Measurements from ENCODE around the gene IGF2.
"Not testable (repeated sequence)": the region's sequence is repeated elsewhere in the genome, so short reads cannot be mapped to it uniquely, and the experiment has no call there.

IGF2 gene, protein sequence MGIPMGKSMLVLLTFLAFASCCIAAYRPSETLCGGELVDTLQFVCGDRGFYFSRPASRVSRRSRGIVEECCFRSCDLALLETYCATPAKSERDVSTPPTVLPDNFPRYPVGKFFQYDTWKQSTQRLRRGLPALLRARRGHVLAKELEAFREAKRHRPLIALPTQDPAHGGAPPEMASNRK

DNA sequence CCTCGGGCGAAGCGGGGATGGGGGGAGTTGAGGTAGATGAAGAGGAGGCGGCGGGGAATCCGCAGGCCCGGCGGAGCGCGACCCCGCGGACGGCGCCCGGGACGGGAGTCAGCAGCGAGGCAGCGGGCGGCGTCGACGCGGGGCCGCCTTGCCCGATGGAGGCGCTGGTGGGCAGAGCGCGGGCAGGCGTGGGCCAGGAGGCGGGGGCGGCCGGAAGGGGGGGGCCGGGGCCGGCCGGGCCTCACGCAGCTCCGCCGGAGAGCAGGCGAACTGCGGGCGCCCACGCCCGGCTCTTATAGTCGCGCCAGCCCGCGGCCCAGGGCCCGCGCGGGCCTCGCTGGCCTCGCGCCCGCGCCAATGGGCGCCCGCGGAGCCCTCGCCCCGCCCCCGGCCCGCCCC is at the start of gene IGF2:
Gene IGF2 (minus strand): TSS at position 267 of the 399 bp plus-strand sequence. CDS start 3,866 bp downstream, outside the sequence.
- no peak for DNase-seq (ENCODE audit: low read depth)

DNA sequence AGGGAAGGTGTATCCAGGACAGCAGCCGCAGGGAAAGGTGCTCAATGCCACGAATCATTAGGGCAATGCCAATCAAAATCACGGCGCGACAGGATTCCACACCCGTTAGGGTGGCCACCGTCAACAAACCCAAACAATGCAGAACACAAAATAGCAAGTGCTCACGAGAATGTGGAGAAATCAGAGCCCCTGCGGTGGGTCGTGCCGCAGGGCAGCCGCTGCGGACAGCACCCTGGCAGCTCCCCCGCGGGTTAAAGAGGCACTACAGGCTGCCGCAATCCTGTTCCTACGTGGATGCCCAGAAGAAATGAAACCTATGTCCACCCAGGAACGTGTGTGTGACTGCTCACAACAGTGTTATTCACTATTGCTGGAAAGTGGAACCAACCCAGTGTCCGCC is 49.6 kb upstream of the IGF2 start:
- no peak for DNase-seq (ENCODE audit: low read depth)

DNA sequence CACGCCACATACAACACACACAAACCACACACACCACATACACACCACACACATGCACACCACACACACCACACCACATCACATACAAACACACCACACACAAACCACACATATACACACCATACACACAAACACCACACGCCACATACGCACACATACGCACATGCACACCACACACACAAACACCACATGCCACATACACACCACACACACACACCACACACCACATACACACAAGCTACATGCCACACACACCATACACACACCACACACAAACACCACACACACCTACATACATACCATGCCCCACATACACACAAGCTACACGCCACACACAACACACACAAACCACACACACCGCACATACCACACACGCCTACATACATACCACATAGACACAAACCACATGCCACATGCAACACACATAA is 48.1 kb upstream of the IGF2 start:
- no peak for DNase-seq (ENCODE audit: low read depth)

DNA sequence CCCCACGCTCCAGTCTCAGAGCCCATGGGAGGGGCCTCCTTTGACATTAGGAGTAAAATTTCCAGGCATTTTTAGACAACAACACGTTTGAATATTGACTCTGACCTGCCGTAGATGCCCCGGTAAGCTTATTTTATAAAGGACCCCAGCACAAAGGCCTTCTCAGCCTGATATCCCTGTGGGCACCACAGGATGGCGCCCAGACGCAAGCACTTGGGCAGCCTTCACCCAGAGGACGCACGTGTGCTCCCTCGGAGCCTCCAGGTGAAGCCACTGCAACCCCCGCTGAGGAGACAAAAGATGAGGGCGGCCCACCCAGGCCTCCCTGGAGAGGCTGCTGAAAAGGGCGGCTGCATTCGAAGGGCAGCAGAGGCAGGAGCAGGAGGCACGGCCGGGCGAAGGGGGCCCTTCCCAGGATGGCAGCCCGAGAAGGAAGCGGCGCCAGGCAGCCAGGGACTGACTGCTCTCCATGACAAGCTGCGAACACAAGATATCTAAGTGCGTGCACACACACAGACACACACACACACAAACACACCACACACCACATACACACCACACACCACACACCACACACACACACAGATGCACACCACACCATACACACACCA is 47.6 kb upstream of the IGF2 start:
- peak; percentile 22 for DNase-seq (ENCODE audit: low read depth)

DNA sequence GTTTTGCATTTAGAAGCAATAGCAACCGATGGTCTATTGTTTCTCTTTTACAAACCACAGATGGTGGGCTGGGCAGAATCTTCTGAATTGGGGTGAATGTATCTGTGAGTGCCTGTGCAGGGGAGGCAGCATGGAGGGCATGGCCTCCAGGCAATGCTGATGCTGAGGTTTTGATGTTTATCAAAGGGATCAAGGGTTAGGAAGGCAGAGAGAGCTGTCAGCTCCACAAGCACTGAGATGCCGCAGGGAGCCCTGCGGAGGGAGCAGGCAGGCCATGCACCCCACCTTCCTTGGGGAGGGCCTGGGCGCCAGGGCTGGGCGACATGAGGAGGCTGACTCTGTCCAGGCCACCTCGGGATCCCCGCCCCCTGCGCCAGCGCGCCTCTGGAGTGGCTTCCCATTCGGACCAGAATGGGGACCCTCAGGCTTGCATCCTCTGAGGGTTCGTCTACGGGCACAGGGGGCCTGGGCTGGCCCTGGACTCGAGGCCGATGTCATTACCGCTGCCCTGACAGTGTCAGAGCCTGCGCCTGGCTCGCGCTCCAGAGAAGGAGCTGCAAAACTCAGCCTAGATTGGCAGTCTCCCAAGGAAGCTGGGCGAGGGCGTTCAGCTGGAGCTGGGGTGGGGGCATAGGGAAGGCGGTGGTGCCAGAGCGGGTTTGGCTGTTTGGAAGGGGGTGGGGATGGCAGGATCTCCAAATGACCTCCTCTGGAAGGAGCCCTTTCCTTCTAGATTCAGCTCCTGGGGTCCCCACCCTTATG is 46.3 kb upstream of the IGF2 start:
- no peak for DNase-seq (ENCODE audit: low read depth)

DNA sequence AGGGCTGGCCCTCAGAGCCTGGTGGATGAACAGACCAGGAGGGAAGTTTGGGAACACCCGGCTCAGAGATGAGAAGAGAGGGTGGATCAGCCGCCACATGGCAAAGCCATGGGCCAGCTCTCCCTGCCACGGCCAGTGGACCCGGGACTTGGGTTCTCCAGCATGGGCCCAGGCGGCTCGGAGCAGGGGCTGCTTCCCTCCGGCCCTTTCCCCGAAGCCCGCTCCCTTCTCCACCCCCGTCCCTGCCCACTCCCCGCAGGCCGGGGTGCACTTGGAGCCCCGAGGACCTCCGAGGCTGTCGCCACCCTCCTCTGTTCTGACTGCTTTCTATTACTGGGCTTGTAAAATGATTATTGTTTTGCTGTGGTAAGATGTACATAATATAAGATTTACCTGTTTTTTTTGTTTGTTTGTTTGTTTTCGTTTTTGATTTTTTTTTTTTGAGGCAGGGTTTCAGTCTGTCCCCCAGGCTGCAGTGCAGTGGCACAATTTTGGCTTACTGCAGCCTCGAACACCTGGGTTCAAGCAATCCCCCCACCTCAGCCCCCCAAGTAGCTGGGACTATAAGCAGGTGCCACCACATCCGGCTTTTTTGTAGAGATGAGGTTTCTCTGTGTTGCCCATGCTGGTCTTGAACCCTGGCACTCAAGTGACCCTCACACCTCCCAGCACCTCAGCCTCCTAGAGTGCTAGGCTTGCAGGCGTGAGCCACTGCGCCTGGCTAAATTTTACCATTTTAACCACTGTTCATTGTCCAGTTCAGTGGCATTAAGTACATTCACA is 43.7 kb upstream of the IGF2 start:
- no peak for DNase-seq (ENCODE audit: low read depth)

DNA sequence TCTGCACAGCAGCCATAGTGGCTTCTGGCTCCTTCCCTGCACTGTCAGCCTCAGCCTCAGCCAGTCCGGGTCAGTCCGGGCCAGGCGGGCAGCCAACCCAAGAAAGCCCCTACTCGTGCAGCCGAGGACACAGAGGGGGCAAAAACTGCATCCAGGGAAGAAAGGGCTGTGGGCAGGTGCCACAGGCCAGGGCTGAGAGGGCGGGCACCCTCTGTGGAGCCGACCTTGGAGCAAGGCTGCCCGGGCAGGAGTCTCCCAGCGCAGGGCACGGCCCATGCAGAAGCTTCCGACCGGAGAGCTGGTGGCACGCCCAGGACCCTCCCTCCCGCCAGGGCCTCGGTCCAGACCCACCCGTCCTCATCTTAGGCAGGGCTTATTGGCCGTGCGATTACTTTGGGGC is 42.9 kb upstream of the IGF2 start:
- DNase-seq (ENCODE audit: low read depth): no peak

DNA sequence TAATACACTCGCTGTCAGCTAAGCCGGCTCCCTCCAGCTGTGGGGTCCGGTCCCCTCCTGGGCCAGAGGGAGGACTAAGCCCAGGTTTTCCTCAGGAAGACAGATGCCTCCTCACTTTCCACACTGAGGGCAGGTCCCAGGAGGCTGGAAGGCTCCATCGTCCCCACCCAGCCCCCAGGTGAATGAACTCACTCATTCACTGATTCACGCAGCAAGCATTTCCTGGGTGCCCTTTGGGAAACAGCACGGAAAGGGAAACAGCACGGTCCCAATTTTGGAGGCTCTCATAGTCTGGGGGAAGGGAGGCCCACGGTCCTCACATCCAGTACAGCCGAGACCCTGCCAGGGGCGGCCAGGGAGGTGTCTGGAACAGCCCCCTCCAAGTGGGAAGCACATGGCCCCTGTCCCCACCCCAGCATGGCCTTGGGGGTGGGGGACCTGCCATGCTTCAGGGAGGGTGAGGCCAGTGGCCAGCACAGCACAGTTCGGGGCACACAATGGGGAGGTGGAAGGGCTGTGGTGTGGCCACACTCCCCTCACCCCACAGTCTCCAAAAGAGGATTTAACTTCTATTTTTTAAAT is 41.7 kb upstream of the IGF2 start:
- no peak for DNase-seq (ENCODE audit: low read depth)

DNA sequence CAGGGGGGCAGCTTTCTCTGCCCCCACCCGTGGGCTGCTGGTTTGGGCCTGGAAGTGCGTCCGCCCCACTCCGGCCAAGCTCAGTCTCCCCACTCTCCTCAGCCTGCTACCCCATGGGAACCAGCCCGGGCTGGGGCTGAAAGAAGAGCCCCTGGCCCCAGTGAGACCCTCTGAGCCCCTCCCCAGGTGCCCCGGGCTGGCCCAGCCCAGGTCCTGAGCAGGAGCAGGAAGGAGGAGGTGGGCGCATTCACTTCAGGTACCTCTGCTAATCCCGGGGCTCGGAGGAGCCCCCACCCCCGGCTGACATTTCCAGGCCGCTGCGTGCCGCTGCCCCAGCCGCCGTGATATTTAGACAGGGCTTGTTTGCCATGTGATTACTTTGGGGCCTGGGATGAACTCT is 41.2 kb upstream of the IGF2 start:
- no peak for DNase-seq (ENCODE audit: low read depth)

DNA sequence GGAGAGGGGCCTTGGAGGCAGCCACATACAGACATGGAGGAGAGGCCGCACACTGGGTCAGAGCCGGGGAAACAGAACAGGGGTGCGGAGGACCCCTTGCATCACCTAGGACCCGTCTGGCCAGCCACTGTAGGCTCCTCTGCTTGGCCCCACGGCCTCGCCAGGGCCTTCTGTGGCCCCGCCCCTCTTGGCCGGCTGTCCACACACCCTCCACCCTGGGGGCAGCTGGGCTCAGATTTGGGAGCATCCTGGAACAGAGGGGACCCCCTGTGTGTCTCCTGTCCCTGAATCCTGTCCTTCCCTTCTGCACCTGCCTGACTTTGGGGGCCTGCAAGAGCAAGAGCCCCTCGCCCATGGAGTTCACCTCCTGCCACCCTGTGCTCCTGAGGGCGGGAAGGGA is 40.3 kb upstream of the IGF2 start:
- DNase-seq (ENCODE audit: low read depth): no peak

DNA sequence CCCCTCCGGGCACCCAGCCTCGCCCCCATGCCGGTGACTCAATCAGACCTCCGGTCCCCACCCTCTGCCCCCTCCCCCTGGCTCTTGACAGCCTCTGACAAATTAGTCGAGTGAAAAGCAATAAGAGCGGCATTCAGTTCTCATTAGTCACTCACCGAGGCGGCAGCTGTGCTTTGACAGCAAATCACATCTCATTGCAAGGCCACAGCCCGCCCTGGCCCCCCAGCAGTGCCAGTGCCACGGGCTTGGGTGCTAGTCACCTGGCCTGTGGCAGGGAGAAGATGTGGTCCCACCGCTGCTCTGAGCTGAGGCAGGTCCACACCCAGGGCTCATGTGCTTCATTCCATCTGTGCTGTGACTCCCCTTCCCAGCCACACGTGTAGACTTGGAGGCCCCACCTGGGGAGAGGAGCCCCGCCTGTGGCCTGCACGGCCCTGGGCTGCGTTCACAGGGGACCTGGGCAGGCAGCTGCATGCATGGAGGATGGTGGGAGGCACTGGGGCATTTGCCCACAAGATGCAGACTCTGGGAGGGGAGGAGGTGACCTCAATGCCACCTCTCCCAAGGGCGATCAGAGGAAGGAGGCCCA is 39.8 kb upstream of the IGF2 start:
- DNase-seq (ENCODE audit: low read depth): no peak

DNA sequence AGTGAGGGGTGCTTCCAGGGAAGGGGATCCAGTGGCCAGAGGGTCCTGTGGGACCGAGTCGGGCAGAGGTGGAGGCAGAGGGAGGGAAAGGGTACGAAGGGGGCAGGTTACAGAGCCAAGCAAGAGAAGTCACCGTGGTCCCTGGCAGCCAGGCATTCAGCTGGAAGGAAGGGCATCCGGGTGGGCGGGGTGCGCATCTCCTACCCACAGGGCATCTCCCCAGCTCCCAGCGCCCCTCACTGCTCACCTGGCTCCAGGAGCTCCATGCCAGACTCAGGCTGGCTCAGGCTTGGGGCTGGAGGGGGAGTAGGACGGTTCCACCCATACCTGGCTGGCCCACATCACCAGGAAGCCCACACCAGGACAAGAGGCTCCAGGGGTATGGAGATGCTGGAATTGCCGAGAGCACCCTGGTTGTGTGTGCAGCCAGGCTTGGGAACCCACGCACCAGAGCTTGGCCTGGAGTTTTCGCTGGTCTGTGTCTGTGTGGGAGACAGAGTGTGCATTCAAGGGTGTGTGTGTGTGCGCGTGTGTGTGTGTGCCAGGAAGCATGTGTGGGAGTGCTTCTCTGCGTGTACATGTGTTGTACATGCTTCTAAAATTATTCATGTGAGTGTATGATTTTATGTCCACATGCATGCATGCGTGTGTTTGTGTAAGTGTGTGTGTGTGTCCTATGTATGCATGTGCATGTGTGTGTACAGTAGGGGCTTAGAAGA is 39.0 kb upstream of the IGF2 start:
- DNase-seq (ENCODE audit: low read depth): not testable (repeated sequence)

DNA sequence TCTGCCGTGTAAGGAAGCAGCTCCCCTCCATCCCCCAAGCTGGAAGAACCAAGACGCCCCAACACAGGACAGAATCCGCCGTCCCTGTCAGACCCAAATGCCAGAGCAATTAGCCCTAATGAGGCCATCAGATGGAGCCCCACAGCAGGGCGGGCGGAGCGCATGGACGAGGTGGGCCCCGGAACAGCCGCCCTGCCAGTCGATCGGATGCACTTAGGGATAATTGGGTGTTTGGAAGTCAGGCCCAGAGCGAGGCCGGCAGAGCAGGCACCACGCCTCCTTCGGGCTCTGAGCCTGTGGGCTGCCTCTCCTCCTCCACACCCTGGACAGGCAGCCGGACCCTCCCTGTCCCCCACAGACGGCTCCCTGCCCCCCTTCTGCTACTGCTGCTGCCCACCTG is 37.9 kb upstream of the IGF2 start:
- no peak for DNase-seq (ENCODE audit: low read depth)

DNA sequence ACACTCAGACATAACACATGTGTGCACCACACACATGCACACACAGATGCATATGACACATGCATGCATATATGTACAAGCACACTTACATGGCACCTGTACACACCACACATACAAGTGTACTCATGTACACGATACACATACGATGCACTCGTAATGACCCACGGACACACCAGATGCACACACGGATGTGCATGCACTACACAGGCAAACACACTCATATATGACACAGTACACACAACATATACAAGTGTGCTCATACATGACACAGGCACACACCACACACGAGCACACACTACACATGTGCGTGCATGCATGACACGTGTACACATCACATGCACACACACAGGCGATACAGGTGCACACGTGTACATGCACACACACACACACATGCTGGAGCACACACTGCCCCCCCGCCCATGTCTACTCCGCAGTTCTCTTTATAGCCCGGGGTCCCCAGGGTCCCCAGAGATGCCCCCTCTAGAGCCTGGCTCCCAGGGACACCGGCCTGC is 37.3 kb upstream of the IGF2 start:
- DNase-seq (ENCODE audit: low read depth): no peak

DNA sequence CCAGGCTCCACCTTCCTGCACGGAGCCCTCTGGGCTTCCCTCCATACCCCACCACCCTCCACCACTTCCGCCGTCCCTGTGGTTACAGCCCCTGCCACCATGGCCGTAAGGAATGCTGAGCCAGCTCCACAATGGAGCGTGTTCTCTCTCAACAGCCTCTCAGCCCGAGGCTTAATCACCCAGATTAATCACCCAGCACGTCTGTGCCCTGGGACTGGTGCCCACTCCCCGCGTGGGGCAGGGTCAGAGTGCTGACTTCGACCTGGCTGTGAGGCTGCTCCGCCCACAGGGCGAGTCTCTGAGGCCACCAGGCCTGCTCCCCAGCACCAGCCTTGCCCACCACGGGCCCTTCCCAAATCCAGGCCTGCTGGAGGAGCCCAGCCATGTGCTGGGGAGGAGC is 36.5 kb upstream of the IGF2 start:
- DNase-seq (ENCODE audit: low read depth): no peak

DNA sequence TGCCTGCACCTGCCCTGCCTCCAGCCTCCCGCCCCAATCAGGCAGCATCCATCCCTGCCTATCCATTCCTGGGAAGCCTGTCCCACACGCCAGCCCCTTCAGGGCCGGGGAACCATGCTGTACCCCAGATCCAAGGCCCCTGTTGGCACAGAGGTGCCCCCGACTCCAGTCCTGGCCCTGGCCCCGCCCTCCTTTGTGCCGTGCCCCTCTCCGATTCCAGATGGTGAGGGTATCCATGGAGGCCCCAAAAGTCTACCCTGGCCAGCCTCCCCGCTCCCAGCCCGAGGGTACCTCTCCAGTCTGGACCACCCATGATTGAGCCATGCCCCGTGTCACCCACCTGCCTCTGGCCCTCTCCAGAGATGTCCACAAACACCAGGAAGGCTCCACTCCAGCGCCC is 35.2 kb upstream of the IGF2 start:
- no peak for DNase-seq (ENCODE audit: low read depth)

DNA sequence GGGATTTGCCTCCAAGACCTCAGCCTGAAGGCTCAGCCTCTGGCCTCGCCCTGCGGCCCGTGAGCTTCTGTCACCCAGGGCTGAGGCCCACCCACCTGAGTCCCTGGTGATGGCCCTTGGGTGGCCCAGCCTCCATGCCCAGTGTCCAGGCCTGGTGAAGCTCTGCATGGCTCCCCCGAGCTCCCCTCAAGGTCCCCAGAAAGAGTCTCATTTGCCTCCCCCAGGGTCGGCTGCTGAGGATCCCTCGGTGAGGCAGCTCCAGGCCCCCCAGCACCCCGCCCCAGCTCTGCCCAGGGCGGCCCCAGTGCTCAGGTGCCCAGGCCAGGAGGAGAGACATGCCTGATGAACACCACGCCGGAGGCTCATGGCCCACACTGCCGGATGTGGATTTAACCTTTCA is 34.6 kb upstream of the IGF2 start:
- no peak for DNase-seq (ENCODE audit: low read depth)

DNA sequence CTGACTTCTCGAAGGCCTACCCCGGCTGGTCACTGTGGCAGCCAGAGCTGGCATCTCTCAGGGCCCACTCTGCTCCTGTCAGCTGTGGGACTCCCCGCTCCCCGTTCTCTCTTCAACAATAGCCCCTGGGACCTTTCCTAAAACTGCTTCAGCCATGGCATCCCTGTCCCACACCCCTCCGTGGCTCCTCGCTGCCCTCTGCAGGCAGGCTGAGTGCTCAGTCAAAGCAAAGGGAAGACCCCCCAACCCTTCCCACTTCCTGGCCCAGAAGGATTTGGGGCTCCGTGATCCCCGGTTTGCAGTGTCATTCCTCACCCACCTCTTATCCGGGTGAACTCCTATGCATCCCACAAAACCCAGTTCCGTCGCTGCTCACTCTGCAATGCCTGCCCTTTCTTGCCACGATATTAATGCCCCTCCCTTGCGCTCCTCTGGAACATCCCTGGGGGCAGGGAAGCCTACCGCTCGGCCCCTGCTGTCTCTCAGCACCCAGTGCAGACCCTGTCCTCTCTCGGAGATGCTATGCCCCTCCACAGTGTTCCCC is 34.0 kb upstream of the IGF2 start:
- DNase-seq (ENCODE audit: low read depth): no peak

DNA sequence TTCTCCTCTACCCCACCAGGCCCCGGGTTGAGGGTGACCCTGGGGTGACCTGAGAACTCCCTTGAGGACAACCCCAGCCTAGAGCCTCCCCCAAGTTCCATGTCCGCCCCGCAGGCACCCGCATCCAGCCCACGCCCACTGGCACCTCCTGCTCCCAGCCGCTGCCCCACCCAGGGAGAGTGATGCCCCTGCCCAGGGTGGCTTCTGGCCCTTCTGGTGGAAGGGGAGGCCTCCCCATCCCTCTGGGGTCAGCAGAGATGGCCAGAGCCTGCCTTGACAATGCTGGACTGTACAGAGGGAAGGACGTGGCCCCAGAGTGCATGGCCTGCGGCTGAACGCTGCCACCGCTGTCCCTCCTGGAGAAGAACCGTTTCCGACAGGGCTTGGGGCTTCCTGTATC is 33.5 kb upstream of the IGF2 start:
- no peak for DNase-seq (ENCODE audit: low read depth)

DNA sequence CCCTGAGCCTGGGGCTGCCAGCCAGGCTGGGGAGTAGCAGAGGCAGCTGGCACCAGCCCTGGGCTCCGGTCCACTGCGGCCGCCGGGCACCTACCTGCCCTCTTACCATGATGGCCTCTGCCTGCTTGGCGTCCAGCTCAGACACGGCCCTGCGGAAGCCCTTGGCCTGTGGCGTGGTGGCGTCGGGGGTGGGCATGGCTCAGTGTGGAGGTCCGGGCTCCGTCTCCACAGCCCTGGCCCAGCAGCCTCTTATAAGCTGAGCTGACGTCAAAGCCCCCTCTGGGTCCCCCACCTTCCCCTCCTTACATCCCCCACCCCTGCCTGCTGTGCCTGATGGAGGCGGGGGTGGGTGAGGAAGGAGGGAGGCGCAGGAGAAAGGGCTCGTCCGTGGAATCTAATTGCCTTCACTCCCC is 32.4 kb upstream of the IGF2 start, which contains the start of gene TH:
Gene TH (minus strand): TSS at position 225 of the 413 bp plus-strand sequence. CDS start 29 bp downstream, at position 196.
- no peak for DNase-seq (ENCODE audit: low read depth)

Data from activated T-cell treated with anti-CD3 and anti-CD28 coated beads for 1 hour (primary cell).